ENCODE results near the gene LASP1. TPM values are rescaled to one million over a fixed set of nuclear protein-coding genes. Genes with fewer than 3 reads are reported as not detected.
A peak's percentile ranks its signal among the peaks of the same experiment; 100 is the strongest.
"Not testable (repeated sequence)": the region's sequence is repeated elsewhere in the genome, so short reads cannot be mapped to it uniquely, and the experiment has no call there.

LASP1 gene
- polyA plus RNA-seq, 1 donor (not counting 4 experiments of a cell fraction or from before 2014, with no cell fraction given), result 88.1 TPM

GRCh38 chr17:38852771-38853291 is 17.0 kb upstream of the LASP1 start:
- Histone ChIP-seq H2AFZ (ENCODE audit: control insufficient read depth, low read length) (peak overlapping the region; percentile 79), H3K4me3 (ENCODE audit: control insufficient read depth in 2 of 3, extremely low read depth in 1 of 3, insufficient read depth in 2 of 3, low read depth in 1 of 3, low read length in 3 of 3) (peak overlapping the region; percentile 67 to 100 (median 100)), H3K79me2 (ENCODE audit: control insufficient read depth, insufficient read depth, low read length) (peaks cover 37% of the 10 kb centered on the region), H3K9me1 (ENCODE audit: control insufficient read depth, extremely low read depth, insufficient read depth, low read length) (peaks cover 3% of the 10 kb centered on the region), H4K20me1 (ENCODE audit: control insufficient read depth, extremely low read depth, insufficient read depth, low read length) (peaks cover 36% of the 10 kb centered on the region), H3K27ac (ENCODE audit: control insufficient read depth, insufficient read depth, low read length) (peak overlapping the region; percentile 90), H3K4me2 (ENCODE audit: control insufficient read depth, extremely low read depth, insufficient read depth, low read depth, low read length) (peak overlapping the region; percentile 87), H3K9me3 (ENCODE audit: control insufficient read depth, low read depth, low read length) (no peaks in the 10 kb centered on the region), H3K4me1 (ENCODE audit: control insufficient read depth, extremely low read depth, insufficient read depth, low read length) (peaks cover 30% of the 10 kb centered on the region), H3K27me3 (ENCODE audit: control insufficient read depth, extremely low read depth, insufficient read depth, low read length) (no peaks in the 10 kb centered on the region), H3K9ac (ENCODE audit: control insufficient read depth, extremely low read depth, insufficient read depth, low read length) (peak overlapping the region; percentile 99), H3K36me3 (ENCODE audit: control insufficient read depth in 2 of 2, extremely low read depth in 1 of 2, insufficient read depth in 2 of 2, low read length in 2 of 2) (peaks cover 22 to 45% of the 10 kb centered on the region in 2 experiments)
- FAIRE-seq, result no peak
- no peak for TF ChIP-seq EZH2 (IDR thresholded peaks at IDR 0.05; ENCODE audit: low read length)
- TF ChIP-seq CTCF (optimal IDR thresholded peaks at IDR 0.05 in 1 of 3, IDR thresholded peaks at IDR 0.05 in 1 of 3, conservative IDR thresholded peaks at IDR 0.05 in 1 of 3; ENCODE audit: extremely low read depth in 1 of 3, insufficient read depth in 2 of 3, low read length in 3 of 3), result no peak
- dilution Hi-C loops (cut with MboI; ENCODE audit: extremely low pct_ligation_motif_present, low sequenced_read_pairs), result no loop called here
- no peak for DNase-seq (ENCODE audit: low read depth, low spot score)

GRCh38 chr17:38853292-38854219 is 16.3 kb upstream of the LASP1 start, which contains the start of gene RPL23:
Gene RPL23 (minus strand): TSS chr17:38853721. CDS start chr17:38853710, 11 bp downstream.
- peaks cover 3% of the 10 kb centered on the region for H3K9me1 ChIP-seq (ENCODE audit: control insufficient read depth, extremely low read depth, insufficient read depth, low read length)
- TF ChIP-seq CTCF (optimal IDR thresholded peaks at IDR 0.05 in 1 of 3, IDR thresholded peaks at IDR 0.05 in 1 of 3, conservative IDR thresholded peaks at IDR 0.05 in 1 of 3; ENCODE audit: extremely low read depth in 1 of 3, insufficient read depth in 2 of 3, low read length in 3 of 3) (no peak), EZH2 (IDR thresholded peaks at IDR 0.05; ENCODE audit: low read length) (no peak)
- H3K9me3 ChIP-seq (ENCODE audit: control insufficient read depth, low read depth, low read length), result no peaks in the 10 kb centered on the region
- peak within 1 kb of the TSS; percentile 87 for H3K4me2 ChIP-seq (ENCODE audit: control insufficient read depth, extremely low read depth, insufficient read depth, low read depth, low read length)
- no peak for DNase-seq (ENCODE audit: low read depth, low spot score)
- H3K79me2 ChIP-seq (ENCODE audit: control insufficient read depth, insufficient read depth, low read length), result peaks cover 37% of the 10 kb centered on the region
- H3K4me1 ChIP-seq (ENCODE audit: control insufficient read depth, extremely low read depth, insufficient read depth, low read length), result peaks cover 31% of the 10 kb centered on the region
- H3K27me3 ChIP-seq (ENCODE audit: control insufficient read depth, extremely low read depth, insufficient read depth, low read length), result no peaks in the 10 kb centered on the region
- H2AFZ ChIP-seq (ENCODE audit: control insufficient read depth, low read length), result peak within 1 kb of the TSS; percentile 79
- peak within 1 kb of the TSS; percentile 99 for H3K9ac ChIP-seq (ENCODE audit: control insufficient read depth, extremely low read depth, insufficient read depth, low read length)
- peaks cover 16 to 39% of the 10 kb centered on the region in 2 experiments for H3K36me3 ChIP-seq (ENCODE audit: control insufficient read depth in 2 of 2, extremely low read depth in 1 of 2, insufficient read depth in 2 of 2, low read length in 2 of 2)
- peak within 1 kb of the TSS; percentile 67 to 100 (median 100) for H3K4me3 ChIP-seq (ENCODE audit: control insufficient read depth in 2 of 3, extremely low read depth in 1 of 3, insufficient read depth in 2 of 3, low read depth in 1 of 3, low read length in 3 of 3)
- no peak for FAIRE-seq
- dilution Hi-C loops (cut with MboI; ENCODE audit: extremely low pct_ligation_motif_present, low sequenced_read_pairs), result no loop called here
- H4K20me1 ChIP-seq (ENCODE audit: control insufficient read depth, extremely low read depth, insufficient read depth, low read length), result peaks cover 36% of the 10 kb centered on the region
- H3K27ac ChIP-seq (ENCODE audit: control insufficient read depth, insufficient read depth, low read length), result peak within 1 kb of the TSS; percentile 90

- H3K4me2 ChIP-seq (ENCODE audit: control insufficient read depth, extremely low read depth, insufficient read depth, low read depth, low read length); DNase-seq (ENCODE audit: low read depth, low spot score); H3K9me3 ChIP-seq (ENCODE audit: control insufficient read depth, low read depth, low read length); H2AFZ ChIP-seq (ENCODE audit: control insufficient read depth, low read length); FAIRE-seq; H3K9ac ChIP-seq (ENCODE audit: control insufficient read depth, extremely low read depth, insufficient read depth, low read length); H3K27ac ChIP-seq (ENCODE audit: control insufficient read depth, insufficient read depth, low read length); dilution Hi-C loops (cut with MboI; ENCODE audit: extremely low pct_ligation_motif_present, low sequenced_read_pairs); H3K27me3 ChIP-seq (ENCODE audit: control insufficient read depth, extremely low read depth, insufficient read depth, low read length); H3K9me1 ChIP-seq (ENCODE audit: control insufficient read depth, extremely low read depth, insufficient read depth, low read length); H3K4me3 ChIP-seq (ENCODE audit: control insufficient read depth in 2 of 3, extremely low read depth in 1 of 3, insufficient read depth in 2 of 3, low read depth in 1 of 3, low read length in 3 of 3): not testable (repeated sequence)
- H3K79me2 ChIP-seq (ENCODE audit: control insufficient read depth, insufficient read depth, low read length), result peaks cover 33% of the 10 kb centered on the region
- peaks cover 8 to 26% of the 10 kb centered on the region in 2 experiments for H3K36me3 ChIP-seq (ENCODE audit: control insufficient read depth in 2 of 2, extremely low read depth in 1 of 2, insufficient read depth in 2 of 2, low read length in 2 of 2)
- peaks cover 29% of the 10 kb centered on the region for H3K4me1 ChIP-seq (ENCODE audit: control insufficient read depth, extremely low read depth, insufficient read depth, low read length)
- H4K20me1 ChIP-seq (ENCODE audit: control insufficient read depth, extremely low read depth, insufficient read depth, low read length), result peaks cover 27% of the 10 kb centered on the region
Measured at GRCh38 chr17:38855101-38855714, 14.7 kb upstream of the LASP1 start.

Data from keratinocyte (primary cell).